DND-41 (cell line): ENCODE measurements around the gene MVP.

ENCODE experiments used
- ATAC-seq: fragments of 200-7000 bp; cut with Tn5 transposase; 3 replicates; pipeline ENCODE4 v1.9.1; 2021; ENCODE audit warnings: low read depth; ENCODE audit not compliant: insufficient read depth
- DNase-seq: peaks from one replicate; pipeline ENCODE4 v3.0.0-alpha.2; 2020
- H2AFZ ChIP-seq: 2 replicates; pipeline ENCODE4 v1.6.0; 2012; ENCODE audit warnings: low read depth, low read length
- H3K27ac ChIP-seq: 2 replicates; pipeline ENCODE4 v1.5.1; 2012; ENCODE audit warnings: low read length, inconsistent platforms
- H3K27me3 ChIP-seq: fragments of 200-600 bp; sonication (generic); 2 replicates; pipeline ENCODE4 v1.6.0; 2012; ENCODE audit warnings: low read length, mild to moderate bottlenecking, inconsistent platforms; ENCODE audit not compliant: insufficient read depth, poor library complexity
- H3K36me3 ChIP-seq: 2 replicates; pipeline ENCODE4 v1.5.1; 2012; ENCODE audit warnings: low read length, inconsistent platforms; ENCODE audit not compliant: insufficient read depth
- H3K4me1 ChIP-seq: 2 replicates; pipeline ENCODE4 v1.5.1; 2012; ENCODE audit warnings: mild to moderate bottlenecking, low read length; ENCODE audit not compliant: insufficient read depth
- H3K4me2 ChIP-seq: 2 replicates; pipeline ENCODE4 v1.6.0; 2012; ENCODE audit warnings: mild to moderate bottlenecking, moderate library complexity, low read length, inconsistent platforms; ENCODE audit not compliant: insufficient read depth
- H3K4me3 ChIP-seq, 2 experiments: fragments of 200-600 bp in 1 of 2; shearing (Covaris generic) in 1 of 2; 2 replicates each; pipeline ENCODE4 v1.5.1; 2012 to 2016; ENCODE audit warnings: inconsistent platforms in 2 of 2, low read length in 2 of 2, mild to moderate bottlenecking in 2 of 2, low read depth in 1 of 2, moderate library complexity in 1 of 2
- H3K79me2 ChIP-seq: 2 replicates; pipeline ENCODE4 v1.6.0; 2012; ENCODE audit warnings: low read length, inconsistent platforms; ENCODE audit not compliant: insufficient read depth
- H3K9ac ChIP-seq: 2 replicates; pipeline ENCODE4 v1.6.0; 2012; ENCODE audit warnings: low read depth, mild to moderate bottlenecking, inconsistent platforms, low read length, moderate library complexity
- H3K9me3 ChIP-seq: 2 replicates; pipeline ENCODE4 v1.5.1; 2012; ENCODE audit warnings: low read length, moderate library complexity, mild to moderate bottlenecking, inconsistent platforms; ENCODE audit not compliant: insufficient read depth, severe bottlenecking
- H4K20me1 ChIP-seq: 2 replicates; pipeline ENCODE4 v1.6.0; 2012; ENCODE audit warnings: low read length; ENCODE audit not compliant: insufficient read depth
- CTCF ChIP-seq: IDR thresholded peaks from 2 replicates; pipeline ENCODE4 v1.5.1; 2012; ENCODE audit warnings: borderline replicate concordance, low read length, moderate library complexity, mild to moderate bottlenecking; ENCODE audit not compliant: poor library complexity, severe bottlenecking; ENCODE audit errors: extremely low read depth
- EZH2 ChIP-seq: IDR thresholded peaks from 3 replicates; pipeline ENCODE4 v1.6.1; 2012; ENCODE audit warnings: borderline replicate concordance, low read depth, mild to moderate bottlenecking, moderate library complexity, low read length, inconsistent platforms; ENCODE audit not compliant: severe bottlenecking

MVP gene

GRCh38 chr16:29891525-29892457, 71.5 kb downstream of the MVP start:
- H3K9ac ChIP-seq, result no peak overlapping the region

GRCh38 chr16:29892458-29892813, 72.2 kb downstream of the MVP start:
- Histone ChIP-seq H3K4me1 (no peaks in the 10 kb centered on the region), H3K4me2 (no peak overlapping the region), H3K36me3 (no peaks in the 10 kb centered on the region), H3K9ac (no peak overlapping the region), H3K4me3 (no peak overlapping the region), H4K20me1 (0 out of 2 replicates have a peak, but pooled peaks cover under 1% of the 10 kb centered on the region), H2AFZ (no peak overlapping the region), H3K27ac (no peak overlapping the region), H3K79me2 (no peaks in the 10 kb centered on the region), H3K9me3 (no peaks in the 10 kb centered on the region), H3K27me3 (no peaks in the 10 kb centered on the region)
- DNase-seq (no peak), ATAC-seq (no peak)
- TF ChIP-seq EZH2 (no peak), CTCF (no peak)

More at GRCh38 chr16:29891525-29892457, 71.5 kb downstream of the MVP start:
- DNase-seq, result no peak
- H3K36me3 ChIP-seq, result no peaks in the 10 kb centered on the region
- no peaks in the 10 kb centered on the region for H3K9me3 ChIP-seq
- H3K27me3 ChIP-seq, result no peaks in the 10 kb centered on the region
- H3K79me2 ChIP-seq, result no peaks in the 10 kb centered on the region
- H3K4me1 ChIP-seq, result no peaks in the 10 kb centered on the region
- H4K20me1 ChIP-seq, result no peaks in the 10 kb centered on the region
- no peak for ATAC-seq
- no peak overlapping the region for H2AFZ ChIP-seq
- H3K4me2 ChIP-seq, result no peak overlapping the region
- H3K27ac ChIP-seq, result no peak overlapping the region
- TF ChIP-seq EZH2 (no peak), CTCF (no peak)
- no peak overlapping the region for H3K4me3 ChIP-seq

- ATAC-seq, result no peak
- Histone ChIP-seq H3K4me1 (no peaks in the 10 kb centered on the region), H3K79me2 (no peaks in the 10 kb centered on the region), H4K20me1 (peaks cover 8% of the 10 kb centered on the region; the same call in 1 of the 2 replicates), H3K9me3 (no peaks in the 10 kb centered on the region), H3K9ac (no peak overlapping the region), H3K27me3 (peaks cover 8% of the 10 kb centered on the region), H3K36me3 (no peaks in the 10 kb centered on the region), H2AFZ (no peak overlapping the region), H3K4me3 (no peak overlapping the region), H3K4me2 (no peak overlapping the region), H3K27ac (no peak overlapping the region)
- no peak for DNase-seq
- no peak for TF ChIP-seq CTCF
- no peak for TF ChIP-seq EZH2
Measured at GRCh38 chr16:29893553-29893952, 73.3 kb downstream of the MVP start.
